Adipocyte (in vitro differentiated cells): ENCODE results near the gene FAM3C.

Source experiments
- DNase-seq: peaks from one replicate; pipeline ENCODE4 v3.0.0-alpha.2; 2015; ENCODE audit warnings: low read depth
- H3K27me3 ChIP-seq: replicated peaks from 2 replicates; pipeline ENCODE4 v1.7.0; 2013; ENCODE audit warnings: mild to moderate bottlenecking, low read length, moderate library complexity; ENCODE audit not compliant: control insufficient read depth, insufficient read depth
- H3K36me3 ChIP-seq: 2 replicates; pipeline ENCODE4 v1.7.0; 2013; ENCODE audit warnings: low read length, mild to moderate bottlenecking, moderate library complexity; ENCODE audit not compliant: control insufficient read depth, insufficient read depth, severe bottlenecking
- H3K4me1 ChIP-seq: 2 replicates; pipeline ENCODE4 v1.7.0; 2013; ENCODE audit warnings: mild to moderate bottlenecking, low read length, moderate library complexity; ENCODE audit not compliant: control insufficient read depth, insufficient read depth
- H3K4me3 ChIP-seq: 2 replicates; pipeline ENCODE4 v1.7.0; 2013; ENCODE audit warnings: mild to moderate bottlenecking, low read length, moderate library complexity
- H3K9ac ChIP-seq: 2 replicates; pipeline ENCODE4 v1.7.0; 2013; ENCODE audit warnings: mild to moderate bottlenecking, low read length, moderate library complexity
- H3K9me3 ChIP-seq: 2 replicates; pipeline ENCODE4 v1.7.0; 2013; ENCODE audit warnings: mild to moderate bottlenecking, low read length, moderate library complexity; ENCODE audit not compliant: control insufficient read depth

FAM3C gene

DNA sequence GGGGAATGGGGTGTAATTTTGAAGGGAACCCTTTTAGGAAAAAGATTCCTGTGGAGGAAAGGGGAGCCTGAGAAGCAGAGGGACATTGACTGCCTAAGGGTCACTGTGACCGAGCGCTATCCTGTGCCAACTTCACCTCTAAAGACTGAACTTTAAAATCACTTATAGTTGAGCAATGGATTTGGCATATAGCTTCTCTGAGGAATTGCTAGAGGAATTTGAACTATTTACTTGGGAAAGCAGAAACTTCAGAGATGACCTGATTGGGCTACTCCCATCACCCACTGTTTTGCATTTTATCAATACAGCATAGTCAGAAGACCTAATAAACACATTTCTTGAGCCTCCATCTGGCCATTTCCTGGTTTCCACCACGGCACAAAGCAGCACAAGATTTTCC is 91.0 kb downstream of the FAM3C start:
- H3K9me3 ChIP-seq: peaks cover 3% of the 10 kb centered on the region
- peaks cover 26% of the 10 kb centered on the region for H3K4me1 ChIP-seq
- peak overlapping the region; percentile 48 for H3K4me3 ChIP-seq
- DNase-seq: peak; percentile 55
- H3K36me3 ChIP-seq: no peaks in the 10 kb centered on the region
- H3K9ac ChIP-seq: peak overlapping the region; percentile 33
- no peaks in the 10 kb centered on the region for H3K27me3 ChIP-seq

DNA sequence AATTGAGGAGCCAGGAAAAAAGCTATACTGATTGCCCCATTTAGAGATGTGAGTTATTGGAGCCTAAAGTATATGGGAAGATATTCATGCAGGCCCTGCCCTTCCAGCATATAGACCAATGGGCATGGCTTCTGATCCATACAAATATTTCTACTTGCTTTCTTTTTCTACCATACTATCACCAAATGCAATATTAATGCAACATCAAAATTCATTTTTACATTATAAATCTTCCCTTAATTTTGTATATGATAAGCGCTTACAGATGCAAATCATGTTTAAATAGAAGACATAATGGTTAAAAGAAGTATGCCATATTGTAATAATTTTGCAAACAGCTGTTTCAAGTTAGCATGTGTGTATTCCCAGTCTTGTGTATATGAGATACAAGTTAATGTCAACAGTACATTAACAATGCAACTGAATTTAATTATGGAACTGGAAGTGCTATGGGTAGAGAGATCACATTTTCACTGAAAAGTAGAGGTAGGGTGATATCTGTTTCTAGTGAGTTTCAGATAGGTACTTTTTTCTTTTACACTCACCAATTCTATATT is 91.9 kb downstream of the FAM3C start:
- peak; percentile 42 for DNase-seq
- Histone ChIP-seq H3K36me3 (no peaks in the 10 kb centered on the region), H3K27me3 (no peaks in the 10 kb centered on the region), H3K9me3 (no peaks in the 10 kb centered on the region), H3K9ac (no peak overlapping the region), H3K4me3 (no peak overlapping the region), H3K4me1 (peaks cover 26% of the 10 kb centered on the region)

DNA sequence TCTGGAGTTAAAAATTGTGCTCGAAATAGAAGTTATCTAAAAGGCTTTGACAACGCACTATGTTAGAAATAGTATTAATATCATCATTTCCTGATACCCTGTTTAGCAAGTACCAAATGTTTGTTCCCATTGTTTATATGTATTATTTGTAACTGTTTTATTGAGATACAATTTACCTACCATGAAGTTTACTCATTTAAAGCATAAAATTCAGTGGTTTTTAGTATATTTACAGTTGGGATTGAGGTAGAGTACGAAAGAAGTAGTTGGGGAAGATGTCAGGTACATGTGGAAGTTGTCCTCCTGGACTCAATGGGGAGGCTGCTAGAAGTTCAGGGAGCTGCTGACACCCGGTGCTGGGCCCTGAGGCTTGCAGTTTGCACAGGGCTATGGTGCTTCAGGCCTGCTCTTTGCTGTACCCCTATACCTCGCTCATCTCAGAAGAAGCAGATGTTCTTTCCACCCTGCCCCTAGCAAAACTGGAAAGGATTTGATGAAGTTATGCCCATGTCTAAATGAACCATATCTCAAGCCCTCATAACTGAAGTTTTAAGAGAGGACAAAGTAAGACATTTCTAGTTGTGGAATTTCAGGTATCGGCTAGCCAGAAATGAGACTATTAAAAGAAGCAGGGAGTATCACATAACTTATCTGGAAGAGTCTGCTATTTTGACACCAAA is 92.5 kb downstream of the FAM3C start:
- Histone ChIP-seq H3K4me1 (peaks cover 26% of the 10 kb centered on the region), H3K9ac (no peak overlapping the region)

DNA sequence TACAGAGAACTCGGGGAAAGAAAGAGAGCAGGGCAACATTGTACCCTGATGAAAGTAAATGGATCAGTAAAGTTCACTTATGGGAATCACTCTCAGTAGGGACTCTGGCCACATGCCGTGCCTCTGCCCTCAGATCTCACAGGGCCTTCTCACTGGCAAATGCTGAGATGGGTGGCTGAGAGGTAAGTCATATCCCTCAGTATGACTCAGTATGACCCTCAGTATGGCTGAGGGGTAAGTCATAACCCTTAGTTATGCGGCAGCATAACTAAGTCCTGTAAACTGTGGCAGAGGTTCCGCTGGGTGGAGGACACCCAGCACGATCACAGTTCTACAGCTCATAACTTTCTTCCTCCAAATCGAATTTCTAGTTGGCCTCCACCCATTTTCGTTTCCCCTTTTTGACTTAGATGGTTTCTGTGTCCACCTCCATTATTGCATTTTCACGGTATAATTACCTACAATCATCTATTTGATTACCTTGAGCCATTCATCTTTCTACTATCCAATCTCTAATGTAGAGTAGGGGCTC is 93.8 kb downstream of the FAM3C start:
- Histone ChIP-seq H3K4me3 (no peak overlapping the region), H3K4me1 (peaks cover 26% of the 10 kb centered on the region), H3K36me3 (no peaks in the 10 kb centered on the region), H3K9ac (no peak overlapping the region), H3K27me3 (no peaks in the 10 kb centered on the region), H3K9me3 (no peaks in the 10 kb centered on the region)
- DNase-seq: no peak

More for the DNA sequence above, 92.5 kb downstream of the FAM3C start:
- no peak overlapping the region for H3K4me3 ChIP-seq
- H3K36me3 ChIP-seq: no peaks in the 10 kb centered on the region
- H3K27me3 ChIP-seq: no peaks in the 10 kb centered on the region
- H3K9me3 ChIP-seq: no peaks in the 10 kb centered on the region
- DNase-seq: no peak

DNA sequence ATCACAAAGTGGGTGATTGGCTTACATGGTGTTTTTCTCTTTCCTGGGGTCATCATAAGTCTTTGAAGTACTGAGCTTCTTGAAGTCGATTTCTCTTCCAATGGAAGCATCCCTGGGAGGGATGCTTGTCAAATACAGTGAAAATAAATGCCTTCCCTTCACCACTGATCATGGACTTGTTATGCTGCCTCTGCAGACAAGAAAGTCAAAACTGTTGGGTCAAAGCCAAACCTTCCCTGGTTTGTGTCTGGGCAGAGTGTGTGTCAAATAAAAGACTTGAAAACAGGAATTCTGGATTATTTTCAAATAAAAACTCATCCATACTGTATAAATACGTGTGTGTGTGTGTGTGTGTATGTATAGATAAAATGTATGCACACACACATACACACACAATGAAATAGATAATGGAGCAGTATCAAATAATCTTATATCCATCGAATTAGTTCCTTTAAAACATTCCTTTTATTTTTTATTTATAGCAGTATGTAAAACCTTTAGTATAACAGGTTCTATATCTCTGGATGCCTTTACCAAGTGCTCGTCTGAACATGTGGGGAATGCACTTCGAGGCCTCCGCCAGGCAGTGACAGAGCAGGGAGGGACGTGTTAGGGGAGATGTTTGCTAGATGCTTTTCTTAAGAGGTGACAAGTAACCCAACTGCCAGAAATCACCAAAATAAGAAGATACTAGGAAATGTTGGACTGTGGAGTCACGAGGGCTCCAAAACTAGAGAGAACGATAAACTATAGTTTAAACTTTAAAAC is 94.5 kb downstream of the FAM3C start:
- Histone ChIP-seq H3K4me3 (no peak overlapping the region), H3K9ac (no peak overlapping the region)
- DNase-seq: peak; percentile 42

DNA sequence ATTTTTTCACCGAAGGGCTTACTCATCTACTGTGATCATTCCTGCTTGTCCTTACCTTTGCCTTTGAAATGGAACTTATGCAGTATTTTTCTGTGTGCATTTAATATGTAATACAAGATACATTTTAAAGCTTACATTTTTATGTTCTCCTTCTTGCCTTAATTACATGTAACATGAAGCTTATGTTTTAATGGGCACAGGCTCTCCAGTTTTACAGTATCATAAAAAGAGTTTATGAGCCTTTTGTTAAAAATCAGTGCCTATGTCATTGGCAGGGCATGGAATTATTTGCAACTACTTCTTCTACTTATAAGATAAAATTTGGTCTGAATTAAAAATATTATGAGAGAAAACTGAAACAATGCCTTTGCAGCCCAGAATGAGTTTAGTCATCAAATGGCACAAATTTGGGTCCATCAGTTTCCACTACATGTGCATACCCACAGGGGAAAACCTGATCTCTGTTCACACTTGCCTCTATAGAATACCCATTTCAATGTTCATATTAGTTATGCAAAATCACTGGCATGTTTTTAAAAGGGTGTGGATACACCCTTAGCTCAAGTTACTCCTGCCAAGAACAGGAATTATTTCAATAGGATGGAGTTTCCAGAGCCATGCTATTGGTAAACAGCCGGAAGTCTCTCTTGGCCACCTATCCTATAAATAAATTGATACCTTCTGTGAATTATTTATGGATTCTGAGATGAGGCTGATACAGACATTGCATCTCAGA is 95.3 kb downstream of the FAM3C start:
- no peak overlapping the region for H3K9ac ChIP-seq
- H3K4me3 ChIP-seq: no peak overlapping the region
- no peaks in the 10 kb centered on the region for H3K27me3 ChIP-seq
- H3K36me3 ChIP-seq: peaks cover 7% of the 10 kb centered on the region
- peaks cover 15% of the 10 kb centered on the region for H3K4me1 ChIP-seq
- DNase-seq: peak; percentile 27
- no peaks in the 10 kb centered on the region for H3K9me3 ChIP-seq

More for the DNA sequence above, 94.5 kb downstream of the FAM3C start:
- Histone ChIP-seq H3K27me3 (no peaks in the 10 kb centered on the region), H3K4me1 (peaks cover 22% of the 10 kb centered on the region), H3K36me3 (no peaks in the 10 kb centered on the region), H3K9me3 (no peaks in the 10 kb centered on the region)
